H1 (cell line): ENCODE data around the gene ELMO1. TPM values are rescaled to one million over a fixed set of nuclear protein-coding genes. Genes with fewer than 3 reads are reported as not detected.

ENCODE experiments used
- CTBP2 ChIP-seq: IDR thresholded peaks from 2 replicates; pipeline ENCODE4 v1.7.0; 2011; ENCODE audit warnings: borderline replicate concordance, mild to moderate bottlenecking, moderate library complexity, mixed read lengths, low read length; ENCODE audit not compliant: insufficient read depth, insufficient read length
- FOSL1 ChIP-seq: IDR thresholded peaks from 2 replicates; pipeline ENCODE4 v1.6.1; 2011; ENCODE audit warnings: mild to moderate bottlenecking, low read depth, low read length, moderate library complexity; ENCODE audit not compliant: insufficient read depth
- GTF2F1 ChIP-seq: IDR thresholded peaks from 2 replicates; pipeline ENCODE4 v1.6.1; 2012; ENCODE audit warnings: low read depth, low read length, improper control_type of control experiment, borderline replicate concordance
- polyA plus RNA-seq, 7 experiments: library from polyadenylated mRNA; depleted of rRNA in 3 of 7; stranded (reverse) in 5 of 7; unstranded in 2 of 7; fragments of >200 nt in 5 of 7; fragments of 200-250 nt in 2 of 7; gene quantifications; 1 replicate in 5 of 7; 2 replicates in 1 of 7; 4 replicates in 1 of 7; pipeline versions ENCODE4 v1.2.1 to v1.2.3, GENCODE V29; 2011 to 2013; ENCODE audit warnings: missing spikeins in 2 of 7, mixed read lengths in 2 of 7
- total RNA-seq: library from RNA; stranded (reverse); fragmentation: NEBNext Ultra II Directional; extraction: Animal tissue kit (Norgen Biotek cat#: 25700); gene quantifications from 2 replicates; pipeline ENCODE4 v1.2.1, GENCODE V29; 2021

ELMO1 gene
- total and polyA plus RNA-seq, 2 of the 8 experiments (the other 6 are each of a cell fraction or from before 2014, with no cell fraction given): 18.4 to 21.0 TPM

DNA sequence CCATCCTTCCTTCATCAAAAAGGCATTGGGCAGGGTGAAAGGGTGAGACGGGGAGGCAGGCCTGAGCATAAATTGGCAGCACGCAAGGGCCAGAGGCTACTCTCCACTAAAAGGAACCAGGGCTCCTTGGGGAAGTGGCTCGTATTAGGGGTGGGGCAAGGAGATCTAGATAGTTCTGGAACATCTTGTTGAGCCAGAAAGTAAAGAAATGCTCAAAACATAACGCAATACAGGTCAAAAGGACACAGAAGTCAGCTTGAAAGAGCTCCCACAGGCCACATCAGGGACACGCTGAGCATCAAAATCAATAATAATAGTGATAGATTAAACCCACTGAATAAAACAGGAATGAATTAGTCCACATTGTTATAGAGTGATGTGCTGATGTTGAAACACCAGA, 203.1 kb downstream of the ELMO1 start (continued):
- TF ChIP-seq CTBP2: no peak
- TF ChIP-seq GTF2F1: no peak
- no peak for TF ChIP-seq FOSL1
